GM12874 (cell line): ENCODE measurements around the gene HOTAIR.
A peak's percentile ranks its signal among the peaks of the same experiment; 100 is the strongest.

ENCODE experiments used
- TF ChIP-seq, protein P1 (sequence below): IDR thresholded peaks from 2 replicates; pipeline ENCODE4 v1.5.1; 2011; ENCODE audit warnings: low read depth, mild to moderate bottlenecking, control low read depth, low read length, moderate library complexity; ENCODE audit not compliant: insufficient read depth

Gene HOTAIR

DNA sequence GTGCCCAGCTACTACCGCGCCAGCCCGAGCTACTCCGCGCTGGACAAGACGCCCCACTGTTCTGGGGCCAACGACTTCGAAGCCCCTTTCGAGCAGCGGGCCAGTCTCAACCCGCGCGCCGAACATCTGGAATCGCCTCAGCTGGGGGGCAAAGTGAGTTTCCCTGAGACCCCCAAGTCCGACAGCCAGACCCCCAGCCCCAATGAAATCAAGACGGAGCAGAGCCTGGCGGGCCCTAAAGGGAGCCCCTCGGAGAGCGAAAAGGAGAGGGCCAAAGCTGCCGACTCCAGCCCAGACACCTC is 10.9 kb upstream of the HOTAIR start:
- TF ChIP-seq, protein P1, sequence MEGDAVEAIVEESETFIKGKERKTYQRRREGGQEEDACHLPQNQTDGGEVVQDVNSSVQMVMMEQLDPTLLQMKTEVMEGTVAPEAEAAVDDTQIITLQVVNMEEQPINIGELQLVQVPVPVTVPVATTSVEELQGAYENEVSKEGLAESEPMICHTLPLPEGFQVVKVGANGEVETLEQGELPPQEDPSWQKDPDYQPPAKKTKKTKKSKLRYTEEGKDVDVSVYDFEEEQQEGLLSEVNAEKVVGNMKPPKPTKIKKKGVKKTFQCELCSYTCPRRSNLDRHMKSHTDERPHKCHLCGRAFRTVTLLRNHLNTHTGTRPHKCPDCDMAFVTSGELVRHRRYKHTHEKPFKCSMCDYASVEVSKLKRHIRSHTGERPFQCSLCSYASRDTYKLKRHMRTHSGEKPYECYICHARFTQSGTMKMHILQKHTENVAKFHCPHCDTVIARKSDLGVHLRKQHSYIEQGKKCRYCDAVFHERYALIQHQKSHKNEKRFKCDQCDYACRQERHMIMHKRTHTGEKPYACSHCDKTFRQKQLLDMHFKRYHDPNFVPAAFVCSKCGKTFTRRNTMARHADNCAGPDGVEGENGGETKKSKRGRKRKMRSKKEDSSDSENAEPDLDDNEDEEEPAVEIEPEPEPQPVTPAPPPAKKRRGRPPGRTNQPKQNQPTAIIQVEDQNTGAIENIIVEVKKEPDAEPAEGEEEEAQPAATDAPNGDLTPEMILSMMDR, result no peak

DNA sequence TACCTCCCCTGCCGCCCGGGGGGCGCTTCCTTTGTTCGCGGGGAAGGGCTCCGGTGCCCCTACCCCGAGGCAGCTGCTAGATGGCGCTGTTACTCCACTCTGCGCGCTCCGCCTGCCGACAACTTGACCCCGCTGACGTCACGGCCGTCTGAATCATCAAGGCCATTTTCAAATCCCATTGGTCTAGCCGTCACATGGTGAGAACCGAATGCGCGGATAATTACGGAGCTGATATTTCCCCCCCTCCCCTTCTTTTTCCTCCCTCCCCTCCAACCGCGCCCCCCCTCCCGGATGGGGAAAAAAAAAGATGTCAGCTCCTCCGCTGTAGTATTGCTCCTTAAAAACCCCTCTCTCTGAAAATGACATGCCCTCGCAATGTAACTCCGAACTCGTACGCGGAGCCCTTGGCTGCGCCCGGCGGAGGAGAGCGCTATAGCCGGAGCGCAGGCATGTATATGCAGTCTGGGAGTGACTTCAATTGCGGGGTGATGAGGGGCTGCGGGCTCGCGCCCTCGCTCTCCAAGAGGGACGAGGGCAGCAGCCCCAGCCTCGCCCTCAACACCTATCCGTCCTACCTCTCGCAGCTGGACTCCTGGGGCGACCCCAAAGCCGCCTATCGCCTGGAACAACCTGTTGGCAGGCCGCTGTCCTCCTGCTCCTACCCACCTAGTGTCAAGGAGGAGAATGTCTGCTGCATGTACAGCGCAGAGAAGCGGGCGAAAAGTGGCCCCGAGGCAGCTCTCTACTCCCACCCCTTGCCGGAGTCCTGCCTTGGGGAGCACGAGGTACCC is 10.3 kb upstream of the HOTAIR start, which contains the start of gene HOXC10:
HOXC10 (plus strand) TSS at position 246 of the 791 bp plus-strand sequence; CDS start at position 360, 114 bp downstream.
- TF ChIP-seq, protein P1, result peak; percentile 80

DNA sequence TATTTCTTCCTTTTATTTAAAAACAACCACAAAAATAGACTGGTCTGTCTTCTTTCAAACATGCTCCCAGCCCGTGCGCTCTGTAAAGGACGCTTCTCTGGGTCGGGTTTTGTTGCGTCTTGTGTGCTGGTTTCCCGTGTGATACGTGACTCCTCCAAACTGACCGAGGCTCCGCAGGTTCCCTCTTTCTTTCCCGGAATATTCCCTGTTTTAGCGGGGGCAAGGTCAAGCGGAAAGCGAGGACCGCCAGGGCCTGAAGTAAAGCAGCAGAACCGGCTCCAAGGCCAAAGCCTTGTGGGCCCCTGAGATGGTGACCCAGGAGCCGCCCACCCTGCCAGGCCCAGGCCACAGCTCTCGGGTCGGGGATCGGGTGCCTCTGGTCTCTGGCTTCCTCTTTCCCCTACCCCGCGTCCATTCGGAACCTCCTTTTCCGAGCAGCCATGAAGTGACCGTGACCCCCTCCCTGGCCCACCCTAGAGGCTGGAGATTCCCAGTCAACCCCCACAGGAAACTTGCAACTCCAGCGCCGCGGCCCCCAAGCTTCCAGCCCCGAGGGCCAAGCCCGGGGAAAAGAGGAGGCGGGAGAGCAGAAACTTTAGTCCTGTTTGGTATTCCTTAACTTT is 9.3 kb upstream of the HOTAIR start:
- TF ChIP-seq, protein P1, result no peak

DNA sequence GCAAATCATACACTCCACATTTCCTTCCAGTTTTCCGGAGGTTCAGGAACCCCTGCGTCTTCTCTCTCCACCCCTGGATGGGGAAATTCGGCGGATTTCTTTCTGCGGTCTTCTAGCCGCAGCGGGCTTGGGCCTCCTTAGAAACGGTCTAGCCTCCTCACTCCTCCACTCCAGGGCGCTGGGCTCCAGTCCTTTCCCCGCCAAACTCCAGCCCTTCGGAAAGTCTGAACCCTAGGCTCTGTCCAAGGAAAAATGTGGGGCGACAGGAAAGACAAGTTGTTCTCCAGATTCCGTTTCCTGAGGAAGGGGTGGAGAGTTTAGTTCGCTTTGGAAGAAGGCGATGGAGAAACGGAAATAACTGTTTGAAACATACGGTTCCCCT is 8.8 kb upstream of the HOTAIR start:
- TF ChIP-seq, protein P1, result no peak

DNA sequence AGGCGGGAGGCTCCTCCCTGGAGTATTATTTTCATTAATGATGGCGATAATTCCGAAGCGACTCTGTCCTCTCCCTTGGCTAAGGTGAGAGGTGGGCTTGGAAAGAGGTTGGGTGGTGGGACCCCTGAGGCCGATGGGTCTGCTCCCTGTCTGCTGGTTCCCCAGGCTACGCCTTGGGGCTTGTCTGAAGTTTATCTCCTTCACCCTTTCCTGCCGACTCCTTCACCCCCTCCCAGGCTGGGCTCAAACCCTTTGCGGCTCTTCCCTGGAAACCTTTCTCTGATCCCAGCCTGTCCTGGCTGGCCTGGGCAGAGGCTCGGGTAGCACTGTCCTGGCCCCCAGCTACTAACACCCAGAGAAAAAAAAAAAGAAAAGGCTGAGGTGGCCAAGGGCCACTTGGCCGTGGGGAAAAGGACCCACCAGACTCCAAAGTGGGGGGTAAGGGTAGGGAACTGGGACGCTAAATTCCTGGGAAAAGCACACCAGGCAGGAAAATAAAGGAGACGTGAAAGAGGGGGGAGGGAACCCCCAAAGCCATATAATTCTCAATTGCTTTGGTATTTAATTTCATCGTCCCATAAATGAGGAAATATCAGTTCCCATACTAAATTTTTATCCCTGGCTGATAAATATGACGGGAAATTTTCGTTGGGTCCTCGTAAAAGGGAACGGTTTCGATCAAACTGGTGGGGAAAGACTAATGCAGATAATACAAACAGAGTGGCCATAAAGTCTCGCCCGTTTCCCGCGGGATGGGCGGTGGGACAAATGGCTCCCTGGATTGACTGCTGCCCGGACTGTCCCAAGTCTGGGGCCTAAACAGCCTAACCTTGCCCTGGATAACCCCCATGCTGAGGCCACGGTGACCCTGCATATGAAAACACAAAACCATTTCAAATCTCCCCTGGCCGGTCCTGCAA is 8.2 kb upstream of the HOTAIR start:
- TF ChIP-seq, protein P1, result no peak

DNA sequence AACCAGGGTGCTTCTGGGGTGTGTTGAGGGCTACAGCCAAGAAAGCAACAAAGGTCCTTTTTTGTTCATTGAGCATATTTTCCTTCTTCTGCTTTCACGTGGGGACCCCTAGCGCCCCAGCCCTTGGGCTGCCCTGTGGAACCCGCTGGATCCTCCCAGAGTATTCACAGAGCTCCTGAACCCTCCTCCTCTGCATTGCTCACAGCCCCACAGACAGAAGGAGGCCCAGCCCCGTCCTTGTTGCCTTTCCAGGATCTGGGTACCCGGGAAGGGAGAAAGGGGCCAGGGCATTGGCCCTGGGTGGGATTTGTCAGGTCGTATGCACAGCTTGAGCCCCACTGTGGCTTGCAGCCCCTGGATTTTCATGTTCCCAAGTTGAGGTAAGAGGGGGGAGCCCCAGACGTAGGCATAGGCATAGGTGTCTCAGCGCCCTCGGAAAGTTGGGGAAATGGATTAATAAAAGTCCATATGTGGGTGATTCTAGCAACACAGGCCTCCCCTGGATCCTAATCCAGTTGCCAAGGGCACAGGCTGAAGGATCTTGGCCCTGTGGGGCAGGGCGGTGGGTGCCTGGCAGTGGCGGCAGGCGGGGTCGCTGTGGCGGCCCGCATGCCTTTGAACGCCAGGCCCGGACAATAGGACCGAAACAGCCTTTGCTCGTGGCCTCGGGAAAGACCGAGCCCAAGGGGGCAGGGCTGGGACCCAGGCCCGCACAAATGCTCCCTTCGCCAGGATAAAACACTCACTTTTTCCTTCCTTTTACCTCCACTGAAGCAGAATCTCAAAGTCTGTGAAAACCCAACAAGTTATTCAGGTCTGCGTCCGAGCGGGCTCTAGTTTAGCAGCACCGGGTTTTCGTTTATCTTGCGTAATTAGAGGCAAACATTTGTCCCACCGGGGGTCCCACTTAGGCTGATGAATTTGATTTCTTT is 7.1 kb upstream of the HOTAIR start:
- TF ChIP-seq, protein P1, result no peak
